Mesothelial cell of epicardium (in vitro differentiated cells): ENCODE results near the gene GRIK1. TPM values are rescaled to one million over a fixed set of nuclear protein-coding genes. Genes with fewer than 3 reads are reported as not detected.

ENCODE experiments used
- DNase-seq, 2 experiments: peaks; one replicate each; pipeline ENCODE4 v3.0.0; 2021; ENCODE audit warnings: low spot score in 2 of 2; ENCODE audit not compliant: unreplicated experiment in 2 of 2
- H3K27ac Mint-ChIP-seq: 2 replicates; pipeline ENCODE4 v1.8.0; 2021; ENCODE audit warnings: mixed read lengths
- H3K27me3 Mint-ChIP-seq: 2 replicates; pipeline ENCODE4 v1.8.0; 2021; ENCODE audit warnings: low read depth, mixed read lengths
- H3K36me3 Mint-ChIP-seq: 2 replicates; pipeline ENCODE4 v1.8.0; 2021; ENCODE audit warnings: mixed read lengths
- H3K4me1 Mint-ChIP-seq: 2 replicates; pipeline ENCODE4 v1.8.0; 2021; ENCODE audit warnings: mixed read lengths
- H3K4me3 Mint-ChIP-seq: 2 replicates; pipeline ENCODE4 v1.8.0; 2021; ENCODE audit warnings: mild to moderate bottlenecking, moderate library complexity, mixed read lengths
- H3K9me3 Mint-ChIP-seq: 2 replicates; pipeline ENCODE4 v1.8.0; 2021; ENCODE audit warnings: mixed read lengths
- CTCF ChIP-seq: fragments of 200-600 bp; sonication (generic); IDR thresholded peaks from one replicate; pipeline ENCODE4 v1.5.0; 2021; ENCODE audit warnings: antibody characterized with exemption; ENCODE audit not compliant: unreplicated experiment
- total RNA-seq: library from RNA; stranded (reverse); gene quantifications from 3 replicates; pipeline ENCODE4 v1.2.1, GENCODE V29; 2021

Gene GRIK1
- total RNA-seq, 1 donor from 2014 or later, result 5.9 TPM

- no peak overlapping the region for H3K27ac Mint-ChIP-seq
- H3K4me3 Mint-ChIP-seq, result no peak overlapping the region
- H3K9me3 Mint-ChIP-seq, result peaks cover 26% of the 10 kb centered on the region
- H3K36me3 Mint-ChIP-seq, result peaks cover 38% of the 10 kb centered on the region
- H3K4me1 Mint-ChIP-seq, result peaks cover 4% of the 10 kb centered on the region
- TF ChIP-seq CTCF, result peak; percentile 13
- H3K27me3 Mint-ChIP-seq, result no peaks in the 10 kb centered on the region
- DNase-seq, result no peak
These were observed 440.0 kb downstream of the GRIK1 start for GRCh38 chr21:29499734-29500343.

- no peak for TF ChIP-seq CTCF
- peaks cover 26% of the 10 kb centered on the region for H3K9me3 Mint-ChIP-seq
- peaks cover 4% of the 10 kb centered on the region for H3K4me1 Mint-ChIP-seq
- peaks cover 32% of the 10 kb centered on the region for H3K36me3 Mint-ChIP-seq
- H3K27ac Mint-ChIP-seq, result no peak overlapping the region
- no peaks in the 10 kb centered on the region for H3K27me3 Mint-ChIP-seq
- DNase-seq, result no peak
- no peak overlapping the region for H3K4me3 Mint-ChIP-seq
These were observed 440.6 kb downstream of the GRIK1 start for GRCh38 chr21:29499229-29499628.

GRCh38 chr21:29496337-29496736 lies 443.5 kb downstream of the GRIK1 start:
- TF ChIP-seq CTCF, result no peak
- Mint-ChIP-seq H3K27me3 (no peaks in the 10 kb centered on the region), H3K4me1 (peaks cover 2% of the 10 kb centered on the region), H3K9me3 (peaks cover 25% of the 10 kb centered on the region), H3K36me3 (peaks cover 24% of the 10 kb centered on the region), H3K27ac (no peak overlapping the region), H3K4me3 (no peak overlapping the region)
- DNase-seq, result no peak

- no peak for TF ChIP-seq CTCF
- Mint-ChIP-seq H3K4me3 (no peak overlapping the region), H3K4me1 (peaks cover 21% of the 10 kb centered on the region), H3K27ac (no peak overlapping the region), H3K9me3 (peaks cover 7% of the 10 kb centered on the region), H3K27me3 (no peaks in the 10 kb centered on the region), H3K36me3 (peaks cover 5% of the 10 kb centered on the region)
- DNase-seq, result no peak
These were observed 449.8 kb downstream of the GRIK1 start for GRCh38 chr21:29490016-29490415.

- no peak for TF ChIP-seq CTCF
- DNase-seq, result no peak
- Mint-ChIP-seq H3K4me1 (peaks cover 21% of the 10 kb centered on the region), H3K36me3 (peaks cover 12% of the 10 kb centered on the region), H3K9me3 (peaks cover 4% of the 10 kb centered on the region), H3K4me3 (no peak overlapping the region), H3K27me3 (no peaks in the 10 kb centered on the region), H3K27ac (no peak overlapping the region)
These were observed 452.6 kb downstream of the GRIK1 start for GRCh38 chr21:29487154-29487553.

Other genes starting within 250 kb of the GRIK1 start
- gene CLDN17, start 226.8 kb upstream of the GRIK1 start, total RNA-seq, result not detected in 3 replicates